HEK293 (cell line): Measurements from ENCODE around the gene CLMN.

Experiments used
- CTCF ChIA-PET: fragments of 350-600 bp; formaldehyde crosslinking; extraction: SDS; loops from one replicate; lab custom pipeline; 2021; ENCODE audit warnings: antibody characterized with exemption; lab: Yijun Ruan, JAX
- POLR2A ChIA-PET: fragments of 300-600 bp; formaldehyde crosslinking; extraction: SDS; loops from one replicate; lab custom pipeline; 2020; ENCODE audit warnings: antibody characterized with exemption, inconsistent platforms; lab: Yijun Ruan, JAX
- H3K27ac ChIP-seq: fragments of 200-500 bp; sonication (Bioruptor generic); 2 replicates; pipeline ENCODE4 v1.5.1; 2014; ENCODE audit warnings: low read depth, low read length, control low read depth, inconsistent platforms; ENCODE audit errors: extremely low read depth
- H3K36me3 ChIP-seq, 2 experiments: fragments of 200-500 bp in 1 of 2; sonication (Bioruptor generic) in 1 of 2; 1 replicate in 1 of 2; 2 replicates in 1 of 2; pipeline ENCODE4 v1.5.1; 2014 to 2017; ENCODE audit warnings: inconsistent platforms in 2 of 2, low read length in 2 of 2; ENCODE audit not compliant: control insufficient read depth in 2 of 2, insufficient read depth in 1 of 2
- H3K4me1 ChIP-seq: fragments of 200-500 bp; sonication (Bioruptor generic); 2 replicates; pipeline ENCODE4 v1.5.1; 2014; ENCODE audit warnings: mild to moderate bottlenecking, low read length, inconsistent platforms; ENCODE audit not compliant: control insufficient read depth, insufficient read depth
- H3K4me3 ChIP-seq: 2 replicates; pipeline ENCODE4 v1.5.1; 2011; ENCODE audit warnings: low read depth, mild to moderate bottlenecking, control low read depth, low read length, moderate library complexity
- H3K9me3 ChIP-seq: fragments of 200-500 bp; sonication (Bioruptor generic); 2 replicates; pipeline ENCODE4 v1.5.1; 2014; ENCODE audit warnings: low read depth, low read length, inconsistent platforms; ENCODE audit not compliant: control insufficient read depth, insufficient read depth
- BCL11A ChIP-seq: fragments of 450-650 bp; formaldehyde crosslinking; IDR thresholded peaks from 2 replicates; pipeline ENCODE4 v1.5.1; 2016; ENCODE audit warnings: low read depth, missing biosample characterization, missing genetic modification characterization
- EGR2 ChIP-seq: fragments of 450-650 bp; formaldehyde crosslinking; IDR thresholded peaks from 2 replicates; pipeline ENCODE4 v1.5.1; 2016; ENCODE audit warnings: low read depth, missing biosample characterization, missing genetic modification characterization
- HIC1 ChIP-seq: fragments of 450-650 bp; formaldehyde crosslinking; IDR thresholded peaks from 2 replicates; pipeline ENCODE4 v1.5.1; 2016; ENCODE audit warnings: missing biosample characterization, missing genetic modification characterization
- PRDM1 ChIP-seq: fragments of 450-650 bp; formaldehyde crosslinking; IDR thresholded peaks from 2 replicates; pipeline ENCODE4; 2016; ENCODE audit warnings: missing biosample characterization, missing genetic modification characterization
- REST ChIP-seq: fragments of 450-650 bp; formaldehyde crosslinking; IDR thresholded peaks from 2 replicates; pipeline ENCODE4 v1.5.1; 2016; ENCODE audit warnings: missing biosample characterization, missing genetic modification characterization
- SP2 ChIP-seq: fragments of 450-650 bp; formaldehyde crosslinking; IDR thresholded peaks from 2 replicates; pipeline ENCODE4 v1.5.1; 2016; ENCODE audit warnings: missing biosample characterization, missing genetic modification characterization
- TCF7L2 ChIP-seq: IDR thresholded peaks from 2 replicates; pipeline ENCODE4 v1.6.1; 2011; ENCODE audit warnings: low read depth, mild to moderate bottlenecking, inconsistent platforms, low read length, moderate library complexity, borderline replicate concordance
- YY1 ChIP-seq: fragments of 450-650 bp; formaldehyde crosslinking; IDR thresholded peaks from 2 replicates; pipeline ENCODE4 v1.5.1; 2018; ENCODE audit warnings: missing biosample characterization, missing genetic modification characterization
- ZBTB11 ChIP-seq: fragments of 450-650 bp; formaldehyde crosslinking; conservative IDR thresholded peaks from 2 replicates; pipeline ENCODE4 v1.5.1; 2016; ENCODE audit warnings: low read depth, missing biosample characterization, missing genetic modification characterization
- ZBTB21 ChIP-seq: fragments of 450-650 bp; formaldehyde crosslinking; IDR thresholded peaks from 2 replicates; pipeline ENCODE4 v1.5.1; 2017; ENCODE audit warnings: missing biosample characterization, missing genetic modification characterization
- ZBTB26 ChIP-seq: fragments of 450-650 bp; formaldehyde crosslinking; optimal IDR thresholded peaks from 2 replicates; pipeline ENCODE3; 2016; ENCODE audit warnings: missing biosample characterization, mild to moderate bottlenecking, missing genetic modification characterization
- ZNF10 ChIP-seq: fragments of 450-650 bp; formaldehyde crosslinking; IDR thresholded peaks from 2 replicates; pipeline ENCODE4 v1.5.1; 2017; ENCODE audit warnings: missing biosample characterization, missing genetic modification characterization
- ZNF157 ChIP-seq: fragments of 450-650 bp; formaldehyde crosslinking; IDR thresholded peaks from 2 replicates; pipeline ENCODE4 v1.5.1; 2016; ENCODE audit warnings: missing biosample characterization, missing genetic modification characterization
- ZNF184 ChIP-seq: fragments of 450-650 bp; IDR thresholded peaks from 2 replicates; pipeline ENCODE4 v1.5.1; 2018; ENCODE audit warnings: missing biosample characterization, mild to moderate bottlenecking, missing genetic modification characterization
- ZNF223 ChIP-seq: fragments of 450-650 bp; formaldehyde crosslinking; IDR thresholded peaks from 2 replicates; pipeline ENCODE4 v1.5.1; 2016; ENCODE audit warnings: missing biosample characterization, missing genetic modification characterization
- ZNF302 ChIP-seq: fragments of 450-650 bp; formaldehyde crosslinking; IDR thresholded peaks from 2 replicates; pipeline ENCODE4 v1.5.1; 2016; ENCODE audit warnings: missing biosample characterization, missing genetic modification characterization, low read depth
- ZNF354C ChIP-seq: fragments of 450-650 bp; formaldehyde crosslinking; IDR thresholded peaks from 2 replicates; pipeline ENCODE4 v1.5.1; 2016; ENCODE audit warnings: missing biosample characterization, missing genetic modification characterization, low read depth, borderline replicate concordance
- ZNF404 ChIP-seq: fragments of 450-650 bp; formaldehyde crosslinking; IDR thresholded peaks from 2 replicates; pipeline ENCODE4 v1.5.1; 2017; ENCODE audit warnings: missing biosample characterization, missing genetic modification characterization
- ZNF530 ChIP-seq: fragments of 450-650 bp; formaldehyde crosslinking; IDR thresholded peaks from 2 replicates; pipeline ENCODE4 v1.5.1; 2016; ENCODE audit warnings: low read depth, missing biosample characterization, missing genetic modification characterization
- ZNF768 ChIP-seq: fragments of 450-650 bp; formaldehyde crosslinking; IDR thresholded peaks from 2 replicates; pipeline ENCODE4 v1.5.1; 2018; ENCODE audit warnings: missing biosample characterization, mild to moderate bottlenecking, missing genetic modification characterization
- ZNF792 ChIP-seq: fragments of 450-650 bp; formaldehyde crosslinking; IDR thresholded peaks from 2 replicates; pipeline ENCODE4 v1.5.1; 2016; ENCODE audit warnings: missing biosample characterization, missing genetic modification characterization
- TF ChIP-seq, protein P1 (sequence below): fragments of 450-650 bp; formaldehyde crosslinking; IDR thresholded peaks from 2 replicates; pipeline ENCODE4 v1.5.1; 2016; ENCODE audit warnings: missing biosample characterization, missing genetic modification characterization

The CLMN gene

DNA sequence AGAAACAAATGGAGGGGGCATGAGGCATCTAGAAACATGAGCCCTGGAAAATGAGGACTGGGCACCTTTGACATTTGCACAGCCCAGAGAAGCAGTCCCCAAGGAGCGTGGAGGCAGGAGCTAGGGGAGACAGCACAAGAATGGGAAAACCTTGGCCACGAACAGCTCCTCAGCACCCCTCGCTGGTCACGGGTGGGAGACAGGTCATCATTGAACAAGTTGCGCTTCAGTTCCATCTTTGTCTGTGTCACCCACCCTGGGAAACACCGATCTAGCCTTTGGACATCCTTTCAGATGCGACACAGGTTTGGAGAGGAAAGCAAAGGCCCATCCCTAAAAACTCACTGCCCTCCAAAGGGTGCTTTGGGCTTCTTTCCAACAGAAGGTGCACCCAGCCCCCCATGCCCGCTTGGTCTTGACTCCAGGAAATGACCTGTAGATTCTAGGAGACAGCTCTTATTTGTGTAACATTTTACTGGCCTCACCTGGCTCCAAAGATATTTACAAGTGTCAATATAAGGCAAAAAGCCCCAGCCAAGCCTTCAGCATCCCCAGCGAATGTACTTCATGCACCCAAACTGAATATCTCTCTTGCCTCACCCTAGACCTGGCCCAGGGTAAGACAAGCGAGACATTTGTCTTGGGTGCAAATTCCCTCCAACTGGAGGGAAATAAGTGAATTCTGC, 28.8 kb upstream of the CLMN start (continued):
- TF ChIP-seq EGR2 (tag by site-specific recombination) (no peak), ZBTB21 (tag by site-specific recombination) (no peak), BCL11A (tag by site-specific recombination) (no peak), HIC1 (tag by site-specific recombination) (no peak), ZNF404 (tag by site-specific recombination) (no peak), SP2 (tag by site-specific recombination) (no peak), ZBTB26 (tag by site-specific recombination) (no peak), REST (tag by site-specific recombination) (no peak), ZNF302 (no peak)
- TF ChIP-seq, all 188 proteins: peak for 0

GRCh38 chr14:95346820-95347219, 27.1 kb upstream of the CLMN start:
- H3K4me3 ChIP-seq = no peak overlapping the region
- ChIA-PET CTCF (no interaction called here), POLR2A (interaction anchor here (1.2 kb wide), 1 partner anchor 13 kb away, joined by 3 read pairs; no protein-coding TSS in a partner anchor)
- H3K4me1 ChIP-seq = no peaks in the 10 kb centered on the region
- no peak for TF ChIP-seq ZNF768
- TF ChIP-seq ZNF354C = no peak
- TF ChIP-seq ZBTB11 (tag by site-specific recombination) = no peak
- no peak for TF ChIP-seq PRDM1 (tag by site-specific recombination)
- TF ChIP-seq BCL11A (tag by site-specific recombination) = no peak
- no peak for TF ChIP-seq ZNF10
- TF ChIP-seq ZNF530 (tag by site-specific recombination) = no peak
- TF ChIP-seq TCF7L2 = no peak
- no peak for TF ChIP-seq YY1 (tag by site-specific recombination)
- TF ChIP-seq ZNF792 (tag by site-specific recombination) = no peak
- TF ChIP-seq ZNF184 (tag by site-specific recombination) = no peak
- TF ChIP-seq, protein P1, sequence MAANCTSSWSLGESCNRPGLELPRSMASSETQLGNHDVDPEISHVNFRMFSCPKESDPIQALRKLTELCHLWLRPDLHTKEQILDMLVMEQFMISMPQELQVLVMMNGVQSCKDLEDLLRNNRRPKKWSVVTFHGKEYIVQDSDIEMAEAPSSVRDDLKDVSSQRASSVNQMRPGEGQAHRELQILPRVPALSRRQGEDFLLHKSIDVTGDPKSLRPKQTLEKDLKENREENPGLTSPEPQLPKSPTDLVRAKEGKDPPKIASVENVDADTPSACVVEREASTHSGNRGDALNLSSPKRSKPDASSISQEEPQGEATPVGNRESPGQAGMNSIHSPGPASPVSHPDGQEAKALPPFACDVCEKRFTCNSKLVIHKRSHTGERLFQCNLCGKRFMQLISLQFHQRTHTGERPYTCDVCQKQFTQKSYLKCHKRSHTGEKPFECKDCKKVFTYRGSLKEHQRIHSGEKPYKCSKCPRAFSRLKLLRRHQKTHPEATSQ = no peak
- no peak for TF ChIP-seq ZNF157 (tag by site-specific recombination)
- no peak for TF ChIP-seq ZNF223 (tag by site-specific recombination)
- TF ChIP-seq, all 188 proteins: peak for 0
- no peaks in the 10 kb centered on the region for H3K9me3 ChIP-seq
- no peak overlapping the region for H3K27ac ChIP-seq
- H3K36me3 ChIP-seq = no peaks in the 10 kb centered on the region
